HFF-Myc (cell line): Measurements from ENCODE around the gene DMRTC2.

Experiments used
- DNase-seq: peaks from one replicate; pipeline ENCODE4 v3.0.0-alpha.2; 2011; ENCODE audit warnings: low read depth; ENCODE audit errors: extremely low read depth
- H3K4me3 ChIP-seq: replicated peaks from 2 replicates; pipeline ENCODE4 v1.5.1; 2011; ENCODE audit warnings: low read depth, mild to moderate bottlenecking, control low read depth, low read length
- CTCF ChIP-seq: IDR thresholded peaks from 2 replicates; pipeline ENCODE4 v1.5.1; 2012; ENCODE audit warnings: mild to moderate bottlenecking, low read depth, low read length, control low read depth; ENCODE audit errors: missing control alignments

DMRTC2 gene

GRCh38 chr19:41850381-41850780 lies 5.5 kb downstream of the DMRTC2 start:
- no peak for TF ChIP-seq CTCF
- DNase-seq = no peak
- H3K4me3 ChIP-seq = no peak overlapping the region

- TF ChIP-seq CTCF = no peak
- no peak for DNase-seq
- H3K4me3 ChIP-seq = no peak overlapping the region
Observed at GRCh38 chr19:41851456-41851855, 6.6 kb downstream of the DMRTC2 start.

DNA sequence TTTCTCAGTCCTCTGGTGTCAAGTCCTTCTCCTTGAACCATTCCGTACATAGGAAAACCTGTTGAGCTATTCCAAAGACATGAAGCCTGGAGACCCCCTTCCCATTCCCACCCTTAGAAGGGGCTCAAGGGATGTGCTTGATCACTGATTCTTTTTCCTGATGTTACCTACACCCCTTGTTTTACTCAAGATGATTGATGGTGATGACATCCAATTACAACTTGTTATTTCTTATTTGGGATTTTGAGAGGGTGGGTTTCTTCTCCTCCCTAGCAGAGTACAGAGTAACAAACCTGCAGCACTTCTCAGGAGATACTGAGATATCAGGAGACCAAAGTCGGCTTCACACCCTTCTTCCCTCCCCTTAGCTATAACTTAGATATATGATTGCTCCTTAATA lies 8.5 kb downstream of the DMRTC2 start:
- TF ChIP-seq CTCF = no peak
- DNase-seq = no peak
- no peak overlapping the region for H3K4me3 ChIP-seq

DNA sequence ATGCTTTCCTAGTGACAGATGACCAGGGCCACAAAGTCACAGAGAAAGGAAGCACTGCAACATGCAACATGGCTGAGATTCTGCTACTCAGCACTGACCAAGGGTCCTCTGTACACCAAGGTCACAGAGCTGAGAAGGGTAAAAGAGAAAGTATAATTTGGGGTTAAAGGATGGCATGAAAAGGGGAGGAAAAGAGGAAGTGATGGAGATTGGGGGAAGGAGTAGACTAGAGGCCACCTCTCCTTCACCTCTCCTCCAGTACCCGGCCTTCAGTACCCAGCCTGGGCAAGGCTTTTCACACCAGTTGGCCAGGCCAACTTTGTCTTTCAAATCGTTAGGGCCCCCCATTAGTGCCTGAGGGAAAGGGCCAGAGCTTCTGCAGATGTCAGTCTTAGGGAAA lies 8.9 kb downstream of the DMRTC2 start:
- no peak for TF ChIP-seq CTCF
- no peak for DNase-seq

DNA sequence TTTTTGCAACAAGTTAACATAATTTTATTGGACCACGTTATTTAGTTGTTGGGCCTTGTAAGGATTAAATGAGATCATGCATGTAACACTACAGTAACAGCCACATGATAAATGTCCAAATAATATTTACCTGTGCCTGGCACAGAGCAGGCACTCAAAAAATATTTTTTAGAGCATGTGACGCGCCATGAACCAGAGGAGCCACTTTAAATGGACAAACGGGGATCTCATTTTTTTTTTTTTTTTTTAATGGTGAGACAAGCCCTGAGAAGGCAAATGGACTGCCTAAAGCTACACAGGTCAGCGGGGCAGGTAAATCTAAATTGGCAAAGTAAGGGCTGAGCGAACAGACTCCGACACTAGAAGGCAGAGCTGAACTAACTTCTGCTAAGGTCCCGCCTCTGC lies 14.4 kb downstream of the DMRTC2 start:
- H3K4me3 ChIP-seq = peak overlapping the region; percentile 100
- no peak for TF ChIP-seq CTCF
- DNase-seq = no peak

More for the DNA sequence above, 8.9 kb downstream of the DMRTC2 start:
- H3K4me3 ChIP-seq = no peak overlapping the region

GRCh38 chr19:41859618-41860418 lies 15.0 kb downstream of the DMRTC2 start, which contains the start of gene RPS19:
RPS19 (plus strand) TSS chr19:41860255; CDS start chr19:41860775, 520 bp downstream.
- peak within 1 kb of the TSS; percentile 100 for H3K4me3 ChIP-seq
- DNase-seq = peak; percentile 96
- peak; percentile 59 for TF ChIP-seq CTCF
